Mesodermal cell (in vitro differentiated cells): Measurements from ENCODE around the gene UPF2.
"Not testable (repeated sequence)": the region's sequence is repeated elsewhere in the genome, so short reads cannot be mapped to it uniquely, and the experiment has no call there.

ENCODE experiments used
- H3K27ac ChIP-seq: 2 replicates; pipeline ENCODE4 v1.7.0; 2013; ENCODE audit warnings: mild to moderate bottlenecking, low read depth, low read length, moderate library complexity; ENCODE audit not compliant: severe bottlenecking
- H3K36me3 ChIP-seq: 2 replicates; pipeline ENCODE4 v1.7.1; 2013; ENCODE audit warnings: mild to moderate bottlenecking, low read length, moderate library complexity; ENCODE audit not compliant: control insufficient read depth, insufficient read depth
- H3K4me1 ChIP-seq: one replicate; pipeline ENCODE4 v1.7.1; 2013; ENCODE audit warnings: mild to moderate bottlenecking, low read length; ENCODE audit not compliant: insufficient read depth, control insufficient read depth, poor library complexity, severe bottlenecking
- H3K4me3 ChIP-seq: 2 replicates; pipeline ENCODE4 v1.7.0; 2013; ENCODE audit warnings: low read length, control low read depth, mild to moderate bottlenecking; ENCODE audit not compliant: insufficient read depth, poor library complexity, severe bottlenecking; ENCODE audit errors: extremely low read depth
- H3K9me3 ChIP-seq: 2 replicates; pipeline ENCODE4 v1.7.1; 2013; ENCODE audit warnings: mild to moderate bottlenecking, low read length, moderate library complexity; ENCODE audit not compliant: control insufficient read depth
- WGBS, 2 experiments: methylation state at CpG; one replicate each; pipeline ENCODE4 v1.1.5; 2013; ENCODE audit warnings: missing lambda C conversion rate in 2 of 2; ENCODE audit not compliant: insufficient coverage in 2 of 2; 5-methylcytosine and 5-hydroxymethylcytosine counted together

The UPF2 gene

GRCh38 chr10:11896549-11897200, 145.9 kb downstream of the UPF2 start:
- no peaks in the 10 kb centered on the region for H3K9me3 ChIP-seq
- no peaks in the 10 kb centered on the region for H3K36me3 ChIP-seq
- 83 to 87% methylated on average over 1 to 2 of the region's 5 CpGs for WGBS, 2 experiments
- H3K27ac ChIP-seq, result no peak overlapping the region
- no peak overlapping the region for H3K4me3 ChIP-seq
- H3K4me1 ChIP-seq, result peaks cover 11% of the 10 kb centered on the region

GRCh38 chr10:11895598-11895997, 147.0 kb downstream of the UPF2 start:
- WGBS, 2 experiments, result 85 to 100% methylated on average over 2 to 3 of the region's 5 CpGs
- no peak overlapping the region for H3K27ac ChIP-seq

GRCh38 chr10:11895108-11895466, 147.5 kb downstream of the UPF2 start:
- 95 to 96% methylated on average over 10 to 11 of the region's 11 CpGs for WGBS, 2 experiments
- no peaks in the 10 kb centered on the region for H3K36me3 ChIP-seq
- H3K27ac ChIP-seq, result no peak overlapping the region
- peaks cover 7% of the 10 kb centered on the region for H3K4me1 ChIP-seq
- no peak overlapping the region for H3K4me3 ChIP-seq
- no peaks in the 10 kb centered on the region for H3K9me3 ChIP-seq

More at GRCh38 chr10:11895598-11895997, 147.0 kb downstream of the UPF2 start:
- Histone ChIP-seq H3K4me3 (no peak overlapping the region), H3K9me3 (no peaks in the 10 kb centered on the region), H3K36me3 (no peaks in the 10 kb centered on the region), H3K4me1 (peaks cover 7% of the 10 kb centered on the region)

- 90 to 94% methylated on average over 38 to 47 of the region's 47 CpGs for WGBS, 2 experiments
Observed at GRCh38 chr10:11894381-11895107, 148.1 kb downstream of the UPF2 start.

GRCh38 chr10:11893749-11894278, 148.8 kb downstream of the UPF2 start:
- H3K4me3 ChIP-seq, result no peak overlapping the region
- WGBS, 2 experiments, result 92% methylated on average over 18 to 22 of the region's 22 CpGs

More at GRCh38 chr10:11894381-11895107, 148.1 kb downstream of the UPF2 start:
- no peak overlapping the region for H3K4me3 ChIP-seq
- H3K36me3 ChIP-seq, result no peaks in the 10 kb centered on the region
- H3K9me3 ChIP-seq, result no peaks in the 10 kb centered on the region
- H3K27ac ChIP-seq, result no peak overlapping the region
- H3K4me1 ChIP-seq, result peaks cover 7% of the 10 kb centered on the region

GRCh38 chr10:11891776-11892486, 150.7 kb downstream of the UPF2 start:
- no peak overlapping the region for H3K27ac ChIP-seq
- no peaks in the 10 kb centered on the region for H3K9me3 ChIP-seq

More at GRCh38 chr10:11893749-11894278, 148.8 kb downstream of the UPF2 start:
- H3K36me3 ChIP-seq, result no peaks in the 10 kb centered on the region
- H3K4me1 ChIP-seq, result peaks cover 2% of the 10 kb centered on the region
- H3K9me3 ChIP-seq, result no peaks in the 10 kb centered on the region
- no peak overlapping the region for H3K27ac ChIP-seq

GRCh38 chr10:11889263-11889662, 153.3 kb downstream of the UPF2 start:
- H3K9me3 ChIP-seq, H3K27ac ChIP-seq, H3K36me3 ChIP-seq, H3K4me3 ChIP-seq, H3K4me1 ChIP-seq: not testable (repeated sequence)
- 71 to 77% methylated on average over 5 to 8 of the region's 8 CpGs for WGBS, 2 experiments

More at GRCh38 chr10:11891776-11892486, 150.7 kb downstream of the UPF2 start:
- Histone ChIP-seq H3K4me1 (no peaks in the 10 kb centered on the region), H3K4me3 (no peak overlapping the region), H3K36me3 (no peaks in the 10 kb centered on the region)
- WGBS, 2 experiments, result 94 to 96% methylated on average over 22 of the region's 22 CpGs

- Histone ChIP-seq H3K4me3 (no peak overlapping the region), H3K9me3 (no peaks in the 10 kb centered on the region), H3K4me1 (no peaks in the 10 kb centered on the region), H3K36me3 (no peaks in the 10 kb centered on the region), H3K27ac (no peak overlapping the region)
- WGBS, 2 experiments, result 87 to 93% methylated on average over 12 to 15 of the region's 16 CpGs
Observed at GRCh38 chr10:11887381-11888227, 155.0 kb downstream of the UPF2 start.

- no peaks in the 10 kb centered on the region for H3K36me3 ChIP-seq
- no peaks in the 10 kb centered on the region for H3K9me3 ChIP-seq
- H3K4me3 ChIP-seq, result no peak overlapping the region
- WGBS, 2 experiments, result 93 to 98% methylated on average over 12 of the region's 12 CpGs
- H3K27ac ChIP-seq, result no peak overlapping the region
- no peaks in the 10 kb centered on the region for H3K4me1 ChIP-seq
Observed at GRCh38 chr10:11886851-11887250, 155.8 kb downstream of the UPF2 start.

- Histone ChIP-seq H3K36me3 (no peaks in the 10 kb centered on the region), H3K9me3 (no peaks in the 10 kb centered on the region), H3K4me3 (no peak overlapping the region), H3K27ac (no peak overlapping the region), H3K4me1 (no peaks in the 10 kb centered on the region)
- 87 to 97% methylated on average over 3 to 6 of the region's 6 CpGs for WGBS, 2 experiments
Observed at GRCh38 chr10:11886138-11886474, 156.5 kb downstream of the UPF2 start.
